Right lobe of liver (tissue), 4 donors: ENCODE measurements around the gene EIF4E3.

Source experiments
- CTCF ChIP-seq, 4 donors: fragments of 200-600 bp in 3 of 4; fragments of 450-650 bp in 1 of 4; IDR thresholded peaks; one replicate each; pipeline versions ENCODE4 v1.5.1 to v1.8.0; 2016 to 2022; ENCODE audit warnings: antibody characterized with exemption in 4 of 4, mild to moderate bottlenecking in 2 of 4
- POLR2A ChIP-seq: fragments of 450-650 bp; IDR thresholded peaks from one replicate; pipeline ENCODE4 v1.6.1; 2017; ENCODE audit warnings: antibody characterized with exemption, mild to moderate bottlenecking
- donor health status: DM: no; HTN: no; CAD: no.
- donor health status: DM: no; HTN: no; CAD: no.
- donor health status: DM: no; HTN: yes; CAD: no.

GRCh38 chr3:71645140-71645539 lies 80.1 kb downstream of the EIF4E3 start:
- TF ChIP-seq CTCF (IDR thresholded peaks at IDR 0.05) = no peak
- no peak for TF ChIP-seq POLR2A
